IMR-90 (cell line): ENCODE data around the gene CEP41. TPM values are rescaled to one million over a fixed set of nuclear protein-coding genes. Genes with fewer than 3 reads are reported as not detected.

Experiments
- ATAC-seq: fragments of 200-7000 bp; cut with Tn5 transposase; 2 replicates; pipeline ENCODE4 v1.9.1; 2020; ENCODE audit warnings: low read depth, mild to moderate bottlenecking, moderate library complexity
- BruUV-seq: library from RNA; stranded (reverse); fragments of 400-500 nt; replicated peaks from 2 replicates; lab custom pipeline; 2021; lab: Mats Ljungman, UMichigan
- CTCF ChIA-PET: fragments of 300-600 bp; formaldehyde crosslinking; extraction: SDS; loops from one replicate; lab custom pipeline; 2021; ENCODE audit warnings: antibody characterized with exemption; lab: Yijun Ruan, JAX
- POLR2A ChIA-PET: fragments of 300-600 bp; sonication (Branson Sonifier 250); formaldehyde crosslinking; loops from one replicate; lab custom pipeline; 2022; ENCODE audit warnings: antibody characterized with exemption; ENCODE audit not compliant: unreplicated experiment; lab: Charles Lee
- DNase-seq: peaks from one replicate; pipeline ENCODE4 v3.0.0; 2013
- H2AFZ ChIP-seq: replicated peaks from 2 replicates; pipeline ENCODE3; 2013; ENCODE audit warnings: low read length, mild to moderate bottlenecking; ENCODE audit not compliant: poor library complexity
- H2AK5ac ChIP-seq: 2 replicates; pipeline ENCODE4 v1.6.1; 2013; ENCODE audit warnings: low read depth, low read length, inconsistent platforms
- H2AK9ac ChIP-seq: replicated peaks from 2 replicates; pipeline ENCODE3; 2013; ENCODE audit warnings: mild to moderate bottlenecking, low read depth, low read length, moderate library complexity; ENCODE audit not compliant: poor library complexity
- H2BK120ac ChIP-seq: 2 replicates; pipeline ENCODE4 v1.6.1; 2013; ENCODE audit warnings: low read depth, low read length, inconsistent platforms
- H2BK15ac ChIP-seq: 3 replicates; pipeline ENCODE4 v1.6.1; 2013; ENCODE audit warnings: low read depth, low read length, inconsistent platforms
- H2BK20ac ChIP-seq: 2 replicates; pipeline ENCODE4 v1.6.1; 2013; ENCODE audit warnings: low read depth, mild to moderate bottlenecking, inconsistent platforms, low read length, moderate library complexity
- H2BK5ac ChIP-seq: 2 replicates; pipeline ENCODE4 v1.6.1; 2013; ENCODE audit warnings: mild to moderate bottlenecking, low read depth, low read length, inconsistent platforms; ENCODE audit not compliant: poor library complexity, severe bottlenecking
- H3K14ac ChIP-seq: replicated peaks from 2 replicates; pipeline ENCODE4 v1.6.1; 2013; ENCODE audit warnings: low read depth, low read length, inconsistent platforms
- H3K18ac ChIP-seq: 2 replicates; pipeline ENCODE4 v1.6.1; 2013; ENCODE audit warnings: low read depth, low read length, control low read depth
- H3K23ac ChIP-seq: 2 replicates; pipeline ENCODE4 v1.6.1; 2013; ENCODE audit warnings: low read depth, low read length, inconsistent platforms
- H3K27ac ChIP-seq: 2 replicates; pipeline ENCODE4 v1.5.1; 2013; ENCODE audit warnings: mild to moderate bottlenecking, control low read depth, low read length; ENCODE audit not compliant: insufficient read depth
- H3K27me3 ChIP-seq: 2 replicates; pipeline ENCODE4 v1.6.1; 2013; ENCODE audit warnings: low read length; ENCODE audit not compliant: control insufficient read depth, insufficient read depth
- H3K36me3 ChIP-seq: 2 replicates; pipeline ENCODE4 v1.6.1; 2013; ENCODE audit warnings: low read length, mixed read lengths; ENCODE audit not compliant: control insufficient read depth, insufficient read depth
- H3K4ac ChIP-seq: 2 replicates; pipeline ENCODE4 v1.6.1; 2013; ENCODE audit warnings: low read depth, low read length, inconsistent platforms
- H3K4me1 ChIP-seq: 2 replicates; pipeline ENCODE4 v1.6.1; 2013; ENCODE audit warnings: low read length, mixed read lengths; ENCODE audit not compliant: control insufficient read depth, insufficient read depth
- H3K4me2 ChIP-seq: 2 replicates; pipeline ENCODE4 v1.6.1; 2013; ENCODE audit warnings: low read depth, mild to moderate bottlenecking, control low read depth, low read length, moderate library complexity
- H3K4me3 ChIP-seq: 2 replicates; pipeline ENCODE4 v1.5.1; 2013; ENCODE audit warnings: low read depth, mild to moderate bottlenecking, control low read depth, low read length, moderate library complexity; ENCODE audit not compliant: insufficient read depth
- H3K56ac ChIP-seq: 2 replicates; pipeline ENCODE4 v1.6.1; 2013; ENCODE audit warnings: low read length, inconsistent platforms; ENCODE audit not compliant: insufficient read depth; ENCODE audit errors: extremely low read depth
- H3K79me1 ChIP-seq, 2 experiments: 2 replicates each; pipeline ENCODE4 v1.6.1; 2013; ENCODE audit warnings: low read length in 2 of 2, inconsistent platforms in 1 of 2, low read depth in 1 of 2
- H3K9ac ChIP-seq: 2 replicates; pipeline ENCODE4 v1.6.1; 2013; ENCODE audit warnings: low read depth, low read length, control low read depth
- H3K9me1 ChIP-seq: 2 replicates; pipeline ENCODE4 v1.6.1; 2013; ENCODE audit warnings: low read length, inconsistent platforms; ENCODE audit not compliant: insufficient read depth
- H3K9me3 ChIP-seq: 2 replicates; pipeline ENCODE4 v1.6.1; 2013; ENCODE audit warnings: low read length; ENCODE audit not compliant: control insufficient read depth, insufficient read depth
- H4K20me1 ChIP-seq: 2 replicates; pipeline ENCODE4 v1.6.1; 2013; ENCODE audit warnings: low read length, inconsistent platforms; ENCODE audit not compliant: insufficient read depth
- H4K5ac ChIP-seq: 2 replicates; pipeline ENCODE4 v1.6.1; 2013; ENCODE audit warnings: mild to moderate bottlenecking, low read depth, low read length, control low read depth
- H4K8ac ChIP-seq, 2 experiments: 2 replicates each; pipeline ENCODE4 v1.6.1; 2013; ENCODE audit warnings: low read depth in 2 of 2, low read length in 2 of 2, control low read depth in 1 of 2, inconsistent platforms in 1 of 2
- H4K91ac ChIP-seq: 2 replicates; pipeline ENCODE4 v1.6.1; 2013; ENCODE audit warnings: low read depth, low read length, inconsistent platforms; ENCODE audit not compliant: insufficient read depth
- BHLHE40 ChIP-seq: fragments of 150-350 bp; IDR thresholded peaks from 2 replicates; pipeline ENCODE4 v1.6.1; 2016; ENCODE audit warnings: mild to moderate bottlenecking, low read depth, low read length
- CEBPB ChIP-seq: IDR thresholded peaks from 2 replicates; pipeline ENCODE4 v1.6.1; 2012; ENCODE audit warnings: low read depth, low read length, improper control_type of control experiment
- CHD1 ChIP-seq: IDR thresholded peaks from 2 replicates; pipeline ENCODE4 v1.6.1; 2012; ENCODE audit warnings: low read depth, low read length, improper control_type of control experiment
- CTCF ChIP-seq: conservative IDR thresholded peaks from 2 replicates; pipeline ENCODE4 v1.5.1; 2012; ENCODE audit warnings: mild to moderate bottlenecking, low read depth, low read length, improper control_type of control experiment
- ELK1 ChIP-seq: fragments of 150-350 bp; IDR thresholded peaks from 2 replicates; pipeline ENCODE4 v1.6.1; 2016; ENCODE audit warnings: low read depth, mild to moderate bottlenecking, low read length, moderate library complexity, borderline replicate concordance
- FOS ChIP-seq: fragments of 150-350 bp; IDR thresholded peaks from 2 replicates; pipeline ENCODE4 v1.6.1; 2016; ENCODE audit warnings: low read depth, low read length
- MAFK ChIP-seq: IDR thresholded peaks from 2 replicates; pipeline ENCODE4 v1.6.1; 2012; ENCODE audit warnings: low read depth, low read length, improper control_type of control experiment
- MAZ ChIP-seq: IDR thresholded peaks from 2 replicates; pipeline ENCODE4 v1.6.1; 2012; ENCODE audit warnings: low read depth, mild to moderate bottlenecking, low read length, improper control_type of control experiment, moderate library complexity, borderline replicate concordance
- MXI1 ChIP-seq: IDR thresholded peaks from 2 replicates; pipeline ENCODE4 v1.6.1; 2012; ENCODE audit warnings: low read depth, mild to moderate bottlenecking, low read length, moderate library complexity, borderline replicate concordance
- NFE2L2 ChIP-seq: fragments of 150-350 bp; IDR thresholded peaks from 2 replicates; pipeline ENCODE4 v1.6.1; 2016; ENCODE audit warnings: low read depth, mild to moderate bottlenecking, low read length
- POLR2A ChIP-seq: IDR thresholded peaks from 2 replicates; pipeline ENCODE4 v1.6.1; 2012; ENCODE audit warnings: mild to moderate bottlenecking, low read depth, low read length
- RAD21 ChIP-seq: IDR thresholded peaks from 2 replicates; pipeline ENCODE4 v1.6.1; 2012; ENCODE audit warnings: low read length, improper control_type of control experiment
- RCOR1 ChIP-seq: IDR thresholded peaks from 2 replicates; pipeline ENCODE4 v1.6.1; 2012; ENCODE audit warnings: mild to moderate bottlenecking, low read length, improper control_type of control experiment; ENCODE audit not compliant: insufficient replicate concordance
- RFX5 ChIP-seq: IDR thresholded peaks from 2 replicates; pipeline ENCODE4 v1.8.0; 2012; ENCODE audit warnings: low read depth, mild to moderate bottlenecking, low read length, moderate library complexity
- SMC3 ChIP-seq: fragments of 150-350 bp; IDR thresholded peaks from 2 replicates; pipeline ENCODE4 v1.6.1; 2016; ENCODE audit warnings: low read depth, mild to moderate bottlenecking, antibody characterized with exemption, low read length, moderate library complexity
- USF2 ChIP-seq: fragments of 150-350 bp; IDR thresholded peaks from 2 replicates; pipeline ENCODE4 v1.6.1; 2017; ENCODE audit warnings: mild to moderate bottlenecking, antibody characterized with exemption, low read length, low read depth
- WGBS, 2 experiments: methylation state at CpG; one replicate each; pipeline versions ENCODE4 v1.1.5 to v1.1.7; 2013; ENCODE audit warnings: missing lambda C conversion rate in 2 of 2; ENCODE audit not compliant: insufficient read length in 1 of 2; ENCODE audit errors: extremely low coverage in 2 of 2; 5-methylcytosine and 5-hydroxymethylcytosine counted together
- dilution Hi-C: fragments of 300-500 bp; cut with HindIII; formaldehyde crosslinking; loops from one replicate; pipeline ENCODE4 v1.14.3; 2018; ENCODE audit warnings: low sequenced_read_pairs; ENCODE audit not compliant: unreplicated experiment
- in situ Hi-C: fragments of 300-500 bp; cut with MboI; formaldehyde crosslinking; loops from 3 replicates; pipeline ENCODE4 v1.14.3; 2019; ENCODE audit warnings: low sequenced_read_pairs, inconsistent platforms, mixed read lengths
- intact Hi-C: fragments of 100-400 bp; cut with micrococcal nuclease; formaldehyde crosslinking; loops from 2 replicates; pipeline ENCODE4 v1.10.0; 2022
- polyA plus RNA-seq, 3 experiments: library from polyadenylated mRNA; depleted of rRNA; stranded (reverse); fragments of >200 nt; gene quantifications; 2 replicates each; pipeline ENCODE4 v1.2.3, GENCODE V29; 2012; ENCODE audit warnings: low replicate concordance in 1 of 3
- total RNA-seq: library from RNA; depleted of rRNA; stranded (reverse); fragments of >200 nt; gene quantifications from 2 replicates; pipeline ENCODE4 v1.2.3, GENCODE V29; 2012

Gene CEP41
- total and polyA plus RNA-seq, 2 of the 4 experiments (the other 2 are of a cell fraction) = 12.2 to 21.9 TPM

- DNase-seq = peak; percentile 30
- no peaks in the 10 kb centered on the region for H3K36me3 ChIP-seq
- H3K79me1 ChIP-seq = peaks cover 5 to 14% of the 10 kb centered on the region in 2 experiments; a peak in 3 of 4 replicates
- peak overlapping the region; percentile 38; the same call in 1 of the 2 replicates for H3K4ac ChIP-seq
- H4K5ac ChIP-seq = peak overlapping the region; percentile 1; the same call in 1 of the 2 replicates
- dilution Hi-C loops (no loop called here), in situ Hi-C loops (no loop called here), intact Hi-C loops (no loop called here)
- no peak overlapping the region for H2BK15ac ChIP-seq
- POLR2A ChIA-PET = no interaction called here
- 0 out of 2 replicates have a peak overlapping the region, but pooled peaks have one; percentile 31 for H2BK20ac ChIP-seq
- no peak overlapping the region for H3K4me2 ChIP-seq
- peaks cover 9% of the 10 kb centered on the region for H3K9me1 ChIP-seq
- peak overlapping the region; percentile 50 for H3K14ac ChIP-seq
- peak overlapping the region in 1 of 2 experiments; percentile 34; a peak in 1 of 4 replicates for H4K8ac ChIP-seq
- WGBS, 2 experiments = 89% methylated on average over 3 of the region's 7 CpGs; no CpG with 5 or more reads in 1 of the 2 experiments
- no peak overlapping the region; the same call in 1 of the 2 replicates for H2AK5ac ChIP-seq
- no peak for ATAC-seq
- H2BK120ac ChIP-seq = 0 out of 2 replicates have a peak overlapping the region, but pooled peaks have one; percentile 18
- H2AFZ ChIP-seq = no peak overlapping the region
- no peaks in the 10 kb centered on the region for H4K20me1 ChIP-seq
- no peak overlapping the region for H4K91ac ChIP-seq
- no peak overlapping the region for H3K18ac ChIP-seq
- peak overlapping the region; percentile 5 for H2AK9ac ChIP-seq
- BruUV-seq = no TSS peak
- no peak overlapping the region for H3K9ac ChIP-seq
- TF ChIP-seq USF2 (no peak), CEBPB (no peak), MAFK (no peak), CTCF (no peak), FOS (no peak), POLR2A (no peak), SMC3 (no peak), MAZ (no peak), RCOR1 (no peak), RAD21 (no peak), RFX5 (no peak), BHLHE40 (no peak), MXI1 (no peak), NFE2L2 (no peak), ELK1 (no peak), CHD1 (no peak)
- H3K23ac ChIP-seq = peak overlapping the region; percentile 56
- no peak overlapping the region for H3K4me3 ChIP-seq
- no peak overlapping the region for H3K27ac ChIP-seq
- H3K27me3 ChIP-seq = no peaks in the 10 kb centered on the region
- no peak overlapping the region for H2BK5ac ChIP-seq
- no peaks in the 10 kb centered on the region for H3K9me3 ChIP-seq
- peaks cover 3% of the 10 kb centered on the region for H3K4me1 ChIP-seq
- CTCF ChIA-PET = no interaction called here
- no peak overlapping the region for H3K56ac ChIP-seq
Observed at GRCh38 chr7:130418306-130418705, 22.5 kb downstream of the CEP41 start.
